Neuronal stem cell (in vitro differentiated cells): Measurements from ENCODE around the gene GIPR.
A peak's percentile ranks its signal among the peaks of the same experiment; 100 is the strongest.
"Not testable (repeated sequence)": the region's sequence is repeated elsewhere in the genome, so short reads cannot be mapped to it uniquely, and the experiment has no call there.

Experiments used
- DNase-seq: peaks from one replicate; pipeline ENCODE4 v3.0.0-alpha.2; 2013; ENCODE audit warnings: low spot score
- H2AFZ ChIP-seq: one replicate; pipeline ENCODE4 v1.6.1; 2013; ENCODE audit warnings: mild to moderate bottlenecking, low read length, inconsistent platforms
- H2AK5ac ChIP-seq: 2 replicates; pipeline ENCODE4 v1.6.1; 2013; ENCODE audit warnings: low read depth, mild to moderate bottlenecking, inconsistent platforms, low read length, moderate library complexity, mixed read lengths
- H2BK120ac ChIP-seq: 2 replicates; pipeline ENCODE4 v1.6.1; 2013; ENCODE audit warnings: low read depth, mild to moderate bottlenecking, inconsistent platforms, low read length, moderate library complexity, mixed read lengths
- H2BK12ac ChIP-seq: one replicate; pipeline ENCODE4 v1.6.1; 2013; ENCODE audit warnings: low read length, inconsistent platforms
- H2BK15ac ChIP-seq: 2 replicates; pipeline ENCODE4 v1.6.1; 2013; ENCODE audit warnings: mild to moderate bottlenecking, low read length, inconsistent platforms, mixed read lengths
- H2BK5ac ChIP-seq: one replicate; pipeline ENCODE4 v1.6.1; 2013; ENCODE audit warnings: inconsistent platforms, mild to moderate bottlenecking, low read length, moderate library complexity
- H3K14ac ChIP-seq: one replicate; pipeline ENCODE4 v1.6.1; 2013; ENCODE audit warnings: low read length, inconsistent platforms
- H3K18ac ChIP-seq: 2 replicates; pipeline ENCODE4 v1.6.1; 2013; ENCODE audit warnings: low read length, inconsistent platforms
- H3K23ac ChIP-seq: 2 replicates; pipeline ENCODE4 v1.6.1; 2013; ENCODE audit warnings: low read depth, mild to moderate bottlenecking, mixed read lengths, low read length, inconsistent platforms; ENCODE audit not compliant: poor library complexity
- H3K27ac ChIP-seq: replicated peaks from 3 replicates; pipeline ENCODE4 v1.5.1; 2013; ENCODE audit warnings: low read length, inconsistent platforms
- H3K27me3 ChIP-seq, 3 experiments: 2 replicates each; pipeline ENCODE4 v1.6.1; 2013; ENCODE audit warnings: low read length in 3 of 3, mild to moderate bottlenecking in 2 of 3, inconsistent platforms in 1 of 3, low read depth in 1 of 3, mixed read lengths in 1 of 3, moderate library complexity in 1 of 3; ENCODE audit not compliant: control insufficient read depth in 3 of 3, insufficient read depth in 3 of 3
- H3K36me3 ChIP-seq, 2 donors: replicated peaks in 1 of 2; 2 replicates each; pipeline ENCODE4 v1.6.1; 2013; ENCODE audit warnings: low read length in 2 of 2; ENCODE audit not compliant: control insufficient read depth in 2 of 2, insufficient read depth in 2 of 2
- H3K4ac ChIP-seq: 2 replicates; pipeline ENCODE4 v1.6.1; 2013; ENCODE audit warnings: inconsistent platforms, mild to moderate bottlenecking, low read length, moderate library complexity
- H3K4me1 ChIP-seq, 2 donors: 1 replicate in 1 of 2; 2 replicates in 1 of 2; pipeline ENCODE4 v1.6.1; 2013; ENCODE audit warnings: low read length in 2 of 2, low read depth in 1 of 2; ENCODE audit not compliant: control insufficient read depth in 2 of 2, insufficient read depth in 1 of 2
- H3K4me2 ChIP-seq: one replicate; pipeline ENCODE4 v1.6.1; 2013; ENCODE audit warnings: mild to moderate bottlenecking, low read length, inconsistent platforms; ENCODE audit not compliant: insufficient read depth, poor library complexity, severe bottlenecking
- H3K4me3 ChIP-seq, 2 donors: 2 replicates each; pipeline ENCODE4 v1.5.1; 2013; ENCODE audit warnings: low read length in 2 of 2, mild to moderate bottlenecking in 2 of 2, inconsistent platforms in 1 of 2, moderate library complexity in 1 of 2
- H3K79me1 ChIP-seq: one replicate; pipeline ENCODE4 v1.6.1; 2013; ENCODE audit warnings: low read depth, mild to moderate bottlenecking, inconsistent platforms, low read length, moderate library complexity
- H3K9ac ChIP-seq: one replicate; pipeline ENCODE4 v1.6.1; 2013; ENCODE audit warnings: mild to moderate bottlenecking, low read depth, low read length, inconsistent platforms; ENCODE audit not compliant: poor library complexity
- H3K9me3 ChIP-seq, 2 donors: replicated peaks in 1 of 2; 2 replicates each; pipeline versions ENCODE3 to v1.6.1; 2013; ENCODE audit warnings: low read length in 2 of 2, mild to moderate bottlenecking in 2 of 2, inconsistent platforms in 1 of 2, low read depth in 1 of 2, mixed read lengths in 1 of 2, moderate library complexity in 1 of 2; ENCODE audit not compliant: control insufficient read depth in 2 of 2, insufficient read depth in 1 of 2
- H4K8ac ChIP-seq: one replicate; pipeline ENCODE4 v1.6.1; 2013; ENCODE audit warnings: low read depth, mild to moderate bottlenecking, inconsistent platforms, low read length, moderate library complexity
- H4K91ac ChIP-seq: one replicate; pipeline ENCODE4 v1.6.1; 2013; ENCODE audit warnings: low read length, low read depth, mild to moderate bottlenecking, inconsistent platforms; ENCODE audit not compliant: poor library complexity
- WGBS, 2 donors: extraction: QIAGEN DNeasy Blood & Tissue Kit; methylation state at CpG; one replicate each; pipeline ENCODE4 v1.1.7; 2013; ENCODE audit warnings: missing lambda C conversion rate in 2 of 2, mixed read lengths in 1 of 2; ENCODE audit not compliant: insufficient read length in 2 of 2, insufficient replicate concordance in 1 of 2; ENCODE audit errors: extremely low coverage in 2 of 2; 5-methylcytosine and 5-hydroxymethylcytosine counted together

GIPR gene

GRCh38 chr19:45628219-45628618 lies 39.8 kb upstream of the GIPR start:
- not testable (repeated sequence) for H3K9ac ChIP-seq, H3K36me3 ChIP-seq, DNase-seq, H3K9me3 ChIP-seq, H3K27me3 ChIP-seq, H2BK15ac ChIP-seq, H2BK5ac ChIP-seq, H2BK120ac ChIP-seq, H3K14ac ChIP-seq, H3K18ac ChIP-seq, H3K27ac ChIP-seq, H3K4ac ChIP-seq, H3K4me1 ChIP-seq, H4K8ac ChIP-seq, H3K4me3 ChIP-seq, H3K79me1 ChIP-seq, H2AK5ac ChIP-seq, H3K23ac ChIP-seq, H4K91ac ChIP-seq, H2BK12ac ChIP-seq, H3K4me2 ChIP-seq, H2AFZ ChIP-seq
- WGBS, 2 donors: no CpG with 5 or more reads among the region's 7 CpGs

GRCh38 chr19:45629704-45630103 lies 38.3 kb upstream of the GIPR start:
- no peak overlapping the region for H3K27ac ChIP-seq
- H3K18ac ChIP-seq: no peak overlapping the region
- H4K91ac ChIP-seq: no peak overlapping the region
- no CpG with 5 or more reads among the region's 4 CpGs for WGBS, 2 donors
- no peak for DNase-seq
- peaks cover 0 to 7% of the 10 kb centered on the region in 2 donors for H3K4me1 ChIP-seq
- no peak overlapping the region for H3K23ac ChIP-seq
- H3K36me3 ChIP-seq: peaks cover 3 to 5% of the 10 kb centered on the region in 2 donors
- no peak overlapping the region for H2BK120ac ChIP-seq
- H3K27me3 ChIP-seq: no peaks in the 10 kb centered on the region
- no peak overlapping the region for H2AK5ac ChIP-seq
- H2BK15ac ChIP-seq: no peak overlapping the region
- H3K4ac ChIP-seq: no peak overlapping the region
- no peak overlapping the region for H2AFZ ChIP-seq
- H3K79me1 ChIP-seq: no peaks in the 10 kb centered on the region
- H3K4me2 ChIP-seq: no peak overlapping the region
- peak overlapping the region in 1 of 2 donors; percentile 44 for H3K4me3 ChIP-seq
- no peak overlapping the region for H2BK5ac ChIP-seq
- H2BK12ac ChIP-seq: no peak overlapping the region
- H3K14ac ChIP-seq: no peak overlapping the region
- H4K8ac ChIP-seq: no peak overlapping the region
- no peak overlapping the region for H3K9ac ChIP-seq
- peaks cover 0 to 2% of the 10 kb centered on the region in 2 donors for H3K9me3 ChIP-seq

- WGBS, 2 donors: no CpG with 5 or more reads among the region's 2 CpGs
- no peak overlapping the region for H3K14ac ChIP-seq
- no peak overlapping the region for H3K18ac ChIP-seq
- no peak overlapping the region for H2AK5ac ChIP-seq
- no peak for DNase-seq
- H2AFZ ChIP-seq: no peak overlapping the region
- no peaks in the 10 kb centered on the region for H3K79me1 ChIP-seq
- H4K8ac ChIP-seq: no peak overlapping the region
- no peak overlapping the region for H3K27ac ChIP-seq
- peaks cover 0 to 7% of the 10 kb centered on the region in 2 donors for H3K4me1 ChIP-seq
- H3K27me3 ChIP-seq: no peaks in the 10 kb centered on the region
- no peak overlapping the region for H4K91ac ChIP-seq
- peaks cover 3 to 5% of the 10 kb centered on the region in 2 donors for H3K36me3 ChIP-seq
- no peak overlapping the region for H2BK12ac ChIP-seq
- H3K4ac ChIP-seq: no peak overlapping the region
- no peak overlapping the region for H2BK15ac ChIP-seq
- H2BK120ac ChIP-seq: no peak overlapping the region
- no peak overlapping the region for H3K9ac ChIP-seq
- H3K23ac ChIP-seq: no peak overlapping the region
- no peak overlapping the region for H3K4me2 ChIP-seq
- H3K9me3 ChIP-seq: peaks cover 0 to 2% of the 10 kb centered on the region in 2 donors
- no peak overlapping the region for H3K4me3 ChIP-seq
- H2BK5ac ChIP-seq: no peak overlapping the region
Measured at GRCh38 chr19:45630463-45630862, 37.6 kb upstream of the GIPR start.

GRCh38 chr19:45632468-45633196 lies 35.4 kb upstream of the GIPR start:
- Histone ChIP-seq H3K18ac (peak overlapping the region; percentile 93), H3K9ac (peak overlapping the region; percentile 83), H3K4me1 (peaks cover 0 to 7% of the 10 kb centered on the region in 2 donors), H4K8ac (no peak overlapping the region), H3K79me1 (no peaks in the 10 kb centered on the region), H3K4me3 (peak overlapping the region in 1 of 2 donors; percentile 33), H3K36me3 (peaks cover 3 to 5% of the 10 kb centered on the region in 2 donors), H3K14ac (no peak overlapping the region), H3K23ac (no peak overlapping the region), H3K4me2 (peak overlapping the region; percentile 63), H2BK12ac (no peak overlapping the region), H3K27ac (peak overlapping the region; percentile 25), H2BK120ac (no peak overlapping the region), H2BK15ac (no peak overlapping the region), H2BK5ac (no peak overlapping the region), H3K27me3 (no peaks in the 10 kb centered on the region), H3K9me3 (peaks cover 0 to 2% of the 10 kb centered on the region in 2 donors), H2AK5ac (no peak overlapping the region), H3K4ac (no peak overlapping the region), H2AFZ (peak overlapping the region; percentile 13), H4K91ac (no peak overlapping the region)
- no CpG with 5 or more reads among the region's 27 CpGs for WGBS, 2 donors
- peak; percentile 88 for DNase-seq
